Measurements from ENCODE around the gene PER3.

- TF ChIP-seq POLR2A (IDR thresholded peaks at IDR 0.05) (no peak), CTCF (IDR thresholded peaks at IDR 0.05) (no peak)
Measured at GRCh38 chr1:7761103-7761502, 23.0 kb upstream of the PER3 start.

Data from right lobe of liver (tissue), 4 donors.